Measurements from ENCODE around the gene SMIM24.

DNA sequence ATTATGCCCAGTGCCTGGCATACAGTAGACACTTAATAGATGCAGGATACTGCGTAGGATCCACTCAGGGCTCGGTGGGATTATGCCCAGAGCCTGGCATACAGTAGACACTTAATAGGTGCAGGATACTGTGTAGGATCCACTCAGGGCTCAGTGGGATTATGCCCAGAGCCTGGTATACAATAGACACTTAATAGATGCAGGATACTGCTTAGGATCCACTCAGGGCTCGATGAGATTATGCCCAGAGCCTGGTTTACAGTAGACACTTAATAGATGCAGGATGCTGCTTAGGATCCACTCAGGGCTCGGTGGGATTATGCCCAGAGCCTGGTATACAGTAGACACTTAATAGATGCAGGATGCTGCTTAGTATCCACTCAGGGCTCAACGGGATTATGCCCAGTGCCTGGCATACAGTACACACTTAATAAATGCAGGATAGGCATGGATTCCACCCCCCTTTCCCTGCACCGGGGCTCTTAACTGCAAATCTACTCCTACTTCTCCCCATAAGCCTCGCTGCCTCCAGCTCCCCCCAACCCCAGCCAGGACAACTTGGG, 24.9 kb downstream of the SMIM24 start:
- TF ChIP-seq, protein P1, sequence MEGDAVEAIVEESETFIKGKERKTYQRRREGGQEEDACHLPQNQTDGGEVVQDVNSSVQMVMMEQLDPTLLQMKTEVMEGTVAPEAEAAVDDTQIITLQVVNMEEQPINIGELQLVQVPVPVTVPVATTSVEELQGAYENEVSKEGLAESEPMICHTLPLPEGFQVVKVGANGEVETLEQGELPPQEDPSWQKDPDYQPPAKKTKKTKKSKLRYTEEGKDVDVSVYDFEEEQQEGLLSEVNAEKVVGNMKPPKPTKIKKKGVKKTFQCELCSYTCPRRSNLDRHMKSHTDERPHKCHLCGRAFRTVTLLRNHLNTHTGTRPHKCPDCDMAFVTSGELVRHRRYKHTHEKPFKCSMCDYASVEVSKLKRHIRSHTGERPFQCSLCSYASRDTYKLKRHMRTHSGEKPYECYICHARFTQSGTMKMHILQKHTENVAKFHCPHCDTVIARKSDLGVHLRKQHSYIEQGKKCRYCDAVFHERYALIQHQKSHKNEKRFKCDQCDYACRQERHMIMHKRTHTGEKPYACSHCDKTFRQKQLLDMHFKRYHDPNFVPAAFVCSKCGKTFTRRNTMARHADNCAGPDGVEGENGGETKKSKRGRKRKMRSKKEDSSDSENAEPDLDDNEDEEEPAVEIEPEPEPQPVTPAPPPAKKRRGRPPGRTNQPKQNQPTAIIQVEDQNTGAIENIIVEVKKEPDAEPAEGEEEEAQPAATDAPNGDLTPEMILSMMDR (IDR thresholded peaks at IDR 0.05 in 4 of 5, conservative IDR thresholded peaks at IDR 0.05 in 1 of 5), result no peak
- no peak for TF ChIP-seq POLR2A (IDR thresholded peaks at IDR 0.05)

Measured in gastrocnemius medialis (tissue), 4 donors.